Measurements from ENCODE around the gene NAB2. TPM values are rescaled to one million over a fixed set of nuclear protein-coding genes. Genes with fewer than 3 reads are reported as not detected.

Gene NAB2
- total RNA-seq, 2 experiments from 2014 or later: 52.1 to 53.6 TPM

GRCh38 chr12:57133013-57133569 is 44.2 kb downstream of the NAB2 start:
- POLR2A ChIA-PET: no interaction called here
- CTCF ChIA-PET: interaction anchor here (0.7 to 2.4 kb wide), 3 partner anchors 10 to 87 kb away, joined by 3 to 11 read pairs (median 3); no protein-coding TSS in a partner anchor

DNA sequence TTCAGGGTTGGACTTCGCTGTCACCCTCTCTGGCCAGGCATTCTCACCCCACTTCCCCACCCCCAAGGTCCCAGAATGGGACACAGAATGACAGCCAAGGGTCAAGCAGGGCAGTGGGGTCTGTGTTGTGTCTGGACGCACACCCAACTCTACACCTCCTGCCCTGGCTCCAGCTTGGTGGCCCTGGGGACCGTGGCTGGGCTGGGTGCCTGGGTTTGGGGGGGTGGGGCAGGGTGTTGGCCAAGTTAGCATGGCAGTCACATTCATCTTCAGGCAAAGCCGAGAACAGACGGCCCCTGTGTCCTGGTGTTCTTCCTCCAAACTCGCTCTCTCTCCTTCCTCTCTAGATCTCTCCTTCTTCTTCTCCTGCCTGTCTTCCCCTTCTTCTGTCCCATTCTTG is 45.0 kb downstream of the NAB2 start:
- POLR2A ChIA-PET: no interaction called here
- CTCF ChIA-PET: interaction anchor here (1.1 to 2.4 kb wide), 2 partner anchors 10 to 39 kb away, joined by 3 to 11 read pairs; no protein-coding TSS in a partner anchor

DNA sequence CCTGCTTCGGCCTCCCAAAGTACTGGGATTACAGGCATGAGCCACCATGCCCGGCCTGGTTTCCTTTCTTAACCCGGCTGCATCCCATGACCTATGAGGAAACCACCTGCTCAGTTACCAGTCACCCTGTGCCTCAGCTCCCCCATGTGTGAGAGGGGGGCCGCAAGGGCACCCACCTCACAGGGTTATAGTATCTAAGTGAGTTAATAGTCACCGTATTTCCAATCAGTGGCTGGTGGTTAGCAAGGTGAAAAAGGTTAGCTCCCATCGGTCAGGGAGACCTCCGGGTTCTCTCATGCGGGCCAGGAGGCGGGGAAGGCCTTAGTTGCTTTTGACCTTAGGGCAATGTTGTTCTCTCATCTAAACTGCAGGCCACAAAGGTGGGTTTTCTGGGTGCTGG is 46.0 kb downstream of the NAB2 start:
- ChIA-PET CTCF (interaction anchor here (1.1 kb wide), 1 partner anchor 10 kb away, joined by 4 read pairs; no protein-coding TSS in a partner anchor), POLR2A (no interaction called here)

GRCh38 chr12:57135527-57136326 is 46.8 kb downstream of the NAB2 start:
- ChIA-PET POLR2A (no interaction called here), CTCF (interaction anchor here (1.0 to 1.5 kb wide), 3 partner anchors 11 to 40 kb away, joined by 3 to 4 read pairs (median 3); no protein-coding TSS in a partner anchor)

GRCh38 chr12:57138526-57139272 is 49.8 kb downstream of the NAB2 start:
- POLR2A ChIA-PET: no interaction called here
- CTCF ChIA-PET: interaction anchor here (1.8 kb wide), 1 partner anchor 11 kb away, joined by 5 read pairs; the partner anchor contains the start of gene LRP1

- CTCF ChIA-PET: no interaction called here
- POLR2A ChIA-PET: no interaction called here
Observed at GRCh38 chr12:57139796-57140649, 51.1 kb downstream of the NAB2 start.

- ChIA-PET POLR2A (no interaction called here), CTCF (no interaction called here)
Observed at GRCh38 chr12:57141249-57141648, 52.3 kb downstream of the NAB2 start.

GRCh38 chr12:57142121-57142520 is 53.2 kb downstream of the NAB2 start:
- ChIA-PET POLR2A (no interaction called here), CTCF (no interaction called here)

- CTCF ChIA-PET: no interaction called here
- POLR2A ChIA-PET: no interaction called here
Observed at GRCh38 chr12:57142727-57143126, 53.8 kb downstream of the NAB2 start.

GRCh38 chr12:57143454-57143853 is 54.5 kb downstream of the NAB2 start:
- CTCF ChIA-PET: no interaction called here
- POLR2A ChIA-PET: no interaction called here

Other genes starting within 250 kb of the NAB2 start
- not detected for gene SDR9C7, start 154.7 kb upstream of the NAB2 start, total RNA-seq
- under 1 TPM; 0.19 to 0.27 TPM for gene RDH16, start 131.5 kb upstream of the NAB2 start, total RNA-seq
- 1 to 10 TPM; 8.2 to 8.7 TPM for gene ZBTB39, start 82.6 kb upstream of the NAB2 start, total RNA-seq
- gene TAC3, start 72.6 kb upstream of the NAB2 start, total RNA-seq: under 1 TPM in 1 of 2 experiments, not detected in 1; 0.27 TPM
- gene MYO1A, start 39.0 kb upstream of the NAB2 start, total RNA-seq: 1 to 10 TPM; 1.7 to 2.0 TPM
- 10 to 100 TPM; 59.7 to 63.0 TPM for gene NEMP1, start 10.3 kb upstream of the NAB2 start, total RNA-seq
- 100 to 1,000 TPM; 260 to 266 TPM for gene STAT6, start 22.2 kb downstream of the NAB2 start, total RNA-seq
- gene LRP1, start 39.4 kb downstream of the NAB2 start, total RNA-seq: under 1 TPM; 0.57 to 0.95 TPM
- gene LRP1-AS, start 58.5 kb downstream of the NAB2 start, total RNA-seq: not detected
- under 1 TPM; 0.38 to 0.40 TPM for gene NXPH4, start 127.7 kb downstream of the NAB2 start, total RNA-seq
- gene SHMT2, start 140.6 kb downstream of the NAB2 start, total RNA-seq: 100 to 1,000 TPM; 474 to 496 TPM
- gene STAC3, start 162.1 kb downstream of the NAB2 start, total RNA-seq: 1 to 10 TPM in 1 of 2 experiments, under 1 TPM in 1; 0.71 to 1.4 TPM